OCI-LY1 (cell line): Measurements from ENCODE around the gene PLCE1.

Source experiments
- H2AFZ ChIP-seq: fragments of 200-600 bp; sonication (generic), shearing (Covaris generic); 2 replicates; pipeline ENCODE4 v1.6.0; 2014; ENCODE audit warnings: antibody characterized with exemption, mild to moderate bottlenecking, low read length
- H3F3A ChIP-seq: fragments of 200-600 bp; sonication (generic), shearing (Covaris generic); 2 replicates; pipeline ENCODE4 v1.6.0; 2014; ENCODE audit warnings: mild to moderate bottlenecking, antibody characterized with exemption, low read length, moderate library complexity; ENCODE audit not compliant: insufficient read depth
- H3K27ac ChIP-seq: fragments of 200-600 bp; sonication (generic); 2 replicates; pipeline ENCODE4 v1.5.1; 2014; ENCODE audit warnings: low read length, mixed run types, mild to moderate bottlenecking, low read depth; ENCODE audit not compliant: poor library complexity, severe bottlenecking
- H3K27me3 ChIP-seq: fragments of 200-600 bp; sonication (generic); 2 replicates; pipeline ENCODE4 v1.6.0; 2014; ENCODE audit warnings: antibody characterized with exemption, mild to moderate bottlenecking, low read length, moderate library complexity; ENCODE audit not compliant: insufficient read depth
- H3K36me3 ChIP-seq: fragments of 200-600 bp; sonication (generic); 2 replicates; pipeline ENCODE4 v1.6.1; 2014; ENCODE audit warnings: mild to moderate bottlenecking, antibody characterized with exemption, low read length, moderate library complexity, mixed read lengths; ENCODE audit not compliant: insufficient read depth
- H3K4me1 ChIP-seq: fragments of 200-600 bp; sonication (generic); 2 replicates; pipeline ENCODE4 v1.5.1; 2014; ENCODE audit warnings: mild to moderate bottlenecking, low read length, moderate library complexity; ENCODE audit not compliant: insufficient read depth, severe bottlenecking
- H3K4me2 ChIP-seq: fragments of 200-600 bp; sonication (generic), shearing (Covaris generic); 2 replicates; pipeline ENCODE4 v1.6.1; 2014; ENCODE audit warnings: low read length
- H3K4me3 ChIP-seq: fragments of 200-600 bp; sonication (generic); 2 replicates; pipeline ENCODE4 v1.5.1; 2014; ENCODE audit warnings: low read length, low read depth, mild to moderate bottlenecking, mixed read lengths; ENCODE audit not compliant: poor library complexity, severe bottlenecking
- H3K79me2 ChIP-seq: fragments of 200-600 bp; shearing (Covaris generic); 2 replicates; pipeline ENCODE4 v1.6.1; 2016; ENCODE audit warnings: mixed run types, low read length, mixed read lengths; ENCODE audit not compliant: insufficient read depth
- H3K9ac ChIP-seq: fragments of 200-600 bp; sonication (generic), shearing (Covaris generic); 2 replicates; pipeline ENCODE4 v1.6.1; 2014; ENCODE audit warnings: mild to moderate bottlenecking, low read length, mixed read lengths
- H3K9me2 ChIP-seq: fragments of 200-600 bp; sonication (generic), shearing (Covaris generic); 2 replicates; pipeline ENCODE4 v1.6.1; 2014; ENCODE audit warnings: low read depth, mild to moderate bottlenecking, low read length, mixed read lengths
- H3K9me3 ChIP-seq: fragments of 200-600 bp; shearing (Covaris generic); 2 replicates; pipeline ENCODE4 v1.6.1; 2014; ENCODE audit warnings: low read length, mixed read lengths
- H4K20me1 ChIP-seq: fragments of 200-600 bp; sonication (generic), shearing (Covaris generic); 2 replicates; pipeline ENCODE4 v1.6.0; 2016; ENCODE audit warnings: mild to moderate bottlenecking, low read length; ENCODE audit not compliant: insufficient read depth
- CTCF ChIP-seq: fragments of 200-600 bp; sonication (generic), shearing (Covaris generic); IDR thresholded peaks from 2 replicates; pipeline ENCODE4 v1.5.1; 2017; ENCODE audit warnings: mild to moderate bottlenecking, antibody characterized with exemption, low read length, moderate library complexity, mixed read lengths
- EZH2 ChIP-seq: fragments of 200-600 bp; sonication (generic), shearing (Covaris generic); IDR thresholded peaks from 2 replicates; pipeline ENCODE4 v1.8.0; 2017; ENCODE audit warnings: borderline replicate concordance, mixed run types, mild to moderate bottlenecking, antibody characterized with exemption, low read length, moderate library complexity, mixed read lengths

Gene PLCE1

GRCh38 chr10:94037286-94037685 lies 43.6 kb downstream of the PLCE1 start:
- Histone ChIP-seq H3K9me3 (no peaks in the 10 kb centered on the region), H3K4me2 (no peak overlapping the region), H3K4me3 (no peak overlapping the region), H4K20me1 (no peaks in the 10 kb centered on the region), H2AFZ (no peak overlapping the region), H3K4me1 (no peaks in the 10 kb centered on the region), H3K9me2 (no peaks in the 10 kb centered on the region), H3K27ac (no peak overlapping the region), H3K27me3 (no peaks in the 10 kb centered on the region), H3K79me2 (no peaks in the 10 kb centered on the region), H3F3A (no peaks in the 10 kb centered on the region), H3K36me3 (no peaks in the 10 kb centered on the region), H3K9ac (no peak overlapping the region)
- no peak for TF ChIP-seq EZH2
- TF ChIP-seq CTCF = no peak

GRCh38 chr10:94038024-94038423 lies 44.3 kb downstream of the PLCE1 start:
- Histone ChIP-seq H3K9me3 (no peaks in the 10 kb centered on the region), H3K9ac (no peak overlapping the region), H3K4me2 (no peak overlapping the region), H3K36me3 (no peaks in the 10 kb centered on the region), H3K4me1 (no peaks in the 10 kb centered on the region), H3K9me2 (no peaks in the 10 kb centered on the region), H4K20me1 (no peaks in the 10 kb centered on the region), H3F3A (no peaks in the 10 kb centered on the region), H3K79me2 (no peaks in the 10 kb centered on the region), H3K4me3 (no peak overlapping the region), H3K27me3 (no peaks in the 10 kb centered on the region), H3K27ac (no peak overlapping the region), H2AFZ (no peak overlapping the region)
- TF ChIP-seq CTCF (no peak), EZH2 (no peak)

- no peaks in the 10 kb centered on the region for H3K9me2 ChIP-seq
- TF ChIP-seq EZH2 (no peak), CTCF (no peak)
- no peak overlapping the region for H3K4me3 ChIP-seq
- no peaks in the 10 kb centered on the region for H3K9me3 ChIP-seq
- H3K27ac ChIP-seq = no peak overlapping the region
- H3K4me2 ChIP-seq = no peak overlapping the region
- H4K20me1 ChIP-seq = no peaks in the 10 kb centered on the region
- no peak overlapping the region for H3K9ac ChIP-seq
- no peaks in the 10 kb centered on the region for H3K79me2 ChIP-seq
- no peak overlapping the region for H2AFZ ChIP-seq
- H3K27me3 ChIP-seq = no peaks in the 10 kb centered on the region
- no peaks in the 10 kb centered on the region for H3K4me1 ChIP-seq
- H3F3A ChIP-seq = no peaks in the 10 kb centered on the region
- H3K36me3 ChIP-seq = no peaks in the 10 kb centered on the region
Measured at GRCh38 chr10:94041206-94041605, 47.5 kb downstream of the PLCE1 start.
